Hepatocyte (in vitro differentiated cells): Measurements from ENCODE around the gene KMO. TPM values are rescaled to one million over a fixed set of nuclear protein-coding genes. Genes with fewer than 3 reads are reported as not detected.

Experiments used
- DNase-seq: peaks from one replicate; pipeline ENCODE4 v3.0.0-alpha.2; 2016; ENCODE audit warnings: low spot score
- H2AFZ ChIP-seq: fragments of 200-600 bp; sonication (generic); 2 replicates; pipeline ENCODE4 v1.6.0; 2016; ENCODE audit warnings: antibody characterized with exemption, mild to moderate bottlenecking
- H3K27ac ChIP-seq: fragments of 200-600 bp; sonication (generic); 2 replicates; pipeline ENCODE4 v1.5.1; 2016; ENCODE audit warnings: mild to moderate bottlenecking
- H3K27me3 ChIP-seq: fragments of 200-600 bp; sonication (generic); 2 replicates; pipeline ENCODE4 v1.6.1; 2016
- H3K36me3 ChIP-seq: fragments of 200-600 bp; sonication (generic); replicated peaks from 2 replicates; pipeline ENCODE4 v1.5.1; 2016; ENCODE audit warnings: low read depth; ENCODE audit not compliant: insufficient read depth
- H3K4me1 ChIP-seq: fragments of 200-600 bp; sonication (generic); 2 replicates; pipeline ENCODE4 v1.5.1; 2016; ENCODE audit warnings: mild to moderate bottlenecking, moderate library complexity; ENCODE audit not compliant: insufficient read depth
- H3K4me2 ChIP-seq: fragments of 200-600 bp; sonication (generic); 2 replicates; pipeline ENCODE4 v1.6.0; 2016
- H3K4me3 ChIP-seq: fragments of 200-600 bp; sonication (generic); 2 replicates; pipeline ENCODE4 v1.5.1; 2016; ENCODE audit warnings: mild to moderate bottlenecking
- H3K79me2 ChIP-seq: fragments of 200-600 bp; sonication (generic); 2 replicates; pipeline ENCODE4 v1.6.0; 2017; ENCODE audit warnings: mild to moderate bottlenecking
- H3K9me2 ChIP-seq: fragments of 200-600 bp; sonication (generic); replicated peaks from 2 replicates; pipeline ENCODE4 v1.6.0; 2017; ENCODE audit warnings: mild to moderate bottlenecking; ENCODE audit not compliant: insufficient read depth
- H3K9me3 ChIP-seq: fragments of 200-600 bp; sonication (generic); 2 replicates; pipeline ENCODE4 v1.5.1; 2016; ENCODE audit warnings: low read depth, mild to moderate bottlenecking
- H4K20me1 ChIP-seq: fragments of 200-600 bp; sonication (generic); 2 replicates; pipeline ENCODE4 v1.6.0; 2016; ENCODE audit warnings: mild to moderate bottlenecking; ENCODE audit not compliant: insufficient read depth, poor library complexity, severe bottlenecking
- EZH2 ChIP-seq: fragments of 200-600 bp; sonication (generic); IDR thresholded peaks from 2 replicates; pipeline ENCODE4 v1.6.1; 2016; ENCODE audit warnings: antibody characterized with exemption, mild to moderate bottlenecking, borderline replicate concordance
- EZH2phosphoT487 ChIP-seq: fragments of 200-600 bp; sonication (generic); IDR thresholded peaks from one replicate; pipeline ENCODE4 v1.6.1; 2018; ENCODE audit warnings: antibody characterized with exemption, mild to moderate bottlenecking, low read depth, moderate library complexity; ENCODE audit not compliant: unreplicated experiment, severe bottlenecking
- WGBS: methylation state at CpG from one replicate; pipeline ENCODE4 v1.1.6; 2016; ENCODE audit warnings: low lambda C conversion rate; ENCODE audit errors: missing lambda C conversion rate; 5-methylcytosine and 5-hydroxymethylcytosine counted together
- polyA plus RNA-seq: library from polyadenylated mRNA; unstranded; fragments of >200 nt; fragmentation: Nextera tagmentation; extraction: Ambion mirVana; gene quantifications from 2 replicates; pipeline ENCODE4 v1.2.1, GENCODE V29; 2016
- total RNA-seq: library from RNA; depleted of rRNA; stranded (reverse); fragments of >200 nt; gene quantifications from 2 replicates; pipeline ENCODE4 v1.2.3, GENCODE V29; 2014
- TF ChIP-seq, protein P1 (sequence below): fragments of 200-600 bp; sonication (generic); IDR thresholded peaks from 2 replicates; pipeline ENCODE4 v1.5.1; 2016; ENCODE audit warnings: antibody characterized with exemption, mild to moderate bottlenecking; ENCODE audit not compliant: poor library complexity

Gene KMO
- total and polyA plus RNA-seq, 2 experiments from 2014 or later: 1.4 to 2.8 TPM

DNA sequence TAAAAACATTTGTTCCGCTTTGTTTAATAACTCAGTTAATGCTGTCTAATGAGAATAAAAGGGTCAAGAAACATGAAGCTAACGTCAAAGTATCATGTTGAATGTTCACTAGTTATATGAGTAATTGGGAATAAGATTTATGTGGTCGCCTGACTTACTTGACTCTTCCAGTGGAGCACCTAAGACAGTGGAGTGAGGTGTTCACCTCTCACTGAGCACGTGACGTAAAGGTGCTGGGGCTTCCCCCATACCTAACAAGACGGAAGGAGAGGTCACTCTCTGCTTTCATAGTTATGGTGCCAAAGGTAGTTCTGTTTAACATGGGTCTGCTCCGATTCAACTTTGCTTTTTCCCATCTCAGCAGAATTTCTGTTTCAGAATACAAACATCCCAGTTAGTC lies 686 bp downstream of the KMO start:
- no peak overlapping the region for H2AFZ ChIP-seq
- no peaks in the 10 kb centered on the region for H3K36me3 ChIP-seq
- TF ChIP-seq, protein P1, sequence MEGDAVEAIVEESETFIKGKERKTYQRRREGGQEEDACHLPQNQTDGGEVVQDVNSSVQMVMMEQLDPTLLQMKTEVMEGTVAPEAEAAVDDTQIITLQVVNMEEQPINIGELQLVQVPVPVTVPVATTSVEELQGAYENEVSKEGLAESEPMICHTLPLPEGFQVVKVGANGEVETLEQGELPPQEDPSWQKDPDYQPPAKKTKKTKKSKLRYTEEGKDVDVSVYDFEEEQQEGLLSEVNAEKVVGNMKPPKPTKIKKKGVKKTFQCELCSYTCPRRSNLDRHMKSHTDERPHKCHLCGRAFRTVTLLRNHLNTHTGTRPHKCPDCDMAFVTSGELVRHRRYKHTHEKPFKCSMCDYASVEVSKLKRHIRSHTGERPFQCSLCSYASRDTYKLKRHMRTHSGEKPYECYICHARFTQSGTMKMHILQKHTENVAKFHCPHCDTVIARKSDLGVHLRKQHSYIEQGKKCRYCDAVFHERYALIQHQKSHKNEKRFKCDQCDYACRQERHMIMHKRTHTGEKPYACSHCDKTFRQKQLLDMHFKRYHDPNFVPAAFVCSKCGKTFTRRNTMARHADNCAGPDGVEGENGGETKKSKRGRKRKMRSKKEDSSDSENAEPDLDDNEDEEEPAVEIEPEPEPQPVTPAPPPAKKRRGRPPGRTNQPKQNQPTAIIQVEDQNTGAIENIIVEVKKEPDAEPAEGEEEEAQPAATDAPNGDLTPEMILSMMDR: no peak
- H3K9me2 ChIP-seq: no peaks in the 10 kb centered on the region
- no peaks in the 10 kb centered on the region for H3K79me2 ChIP-seq
- peaks cover 5% of the 10 kb centered on the region for H3K4me1 ChIP-seq
- no peak overlapping the region for H3K4me3 ChIP-seq
- H3K27me3 ChIP-seq: peaks cover 3% of the 10 kb centered on the region
- WGBS: 87% methylated on average over 7 of the region's 7 CpGs
- H4K20me1 ChIP-seq: no peaks in the 10 kb centered on the region
- no peak overlapping the region for H3K27ac ChIP-seq
- H3K4me2 ChIP-seq: peak overlapping the region; percentile 71
- peak; percentile 23 for DNase-seq
- H3K9me3 ChIP-seq: no peaks in the 10 kb centered on the region

DNA sequence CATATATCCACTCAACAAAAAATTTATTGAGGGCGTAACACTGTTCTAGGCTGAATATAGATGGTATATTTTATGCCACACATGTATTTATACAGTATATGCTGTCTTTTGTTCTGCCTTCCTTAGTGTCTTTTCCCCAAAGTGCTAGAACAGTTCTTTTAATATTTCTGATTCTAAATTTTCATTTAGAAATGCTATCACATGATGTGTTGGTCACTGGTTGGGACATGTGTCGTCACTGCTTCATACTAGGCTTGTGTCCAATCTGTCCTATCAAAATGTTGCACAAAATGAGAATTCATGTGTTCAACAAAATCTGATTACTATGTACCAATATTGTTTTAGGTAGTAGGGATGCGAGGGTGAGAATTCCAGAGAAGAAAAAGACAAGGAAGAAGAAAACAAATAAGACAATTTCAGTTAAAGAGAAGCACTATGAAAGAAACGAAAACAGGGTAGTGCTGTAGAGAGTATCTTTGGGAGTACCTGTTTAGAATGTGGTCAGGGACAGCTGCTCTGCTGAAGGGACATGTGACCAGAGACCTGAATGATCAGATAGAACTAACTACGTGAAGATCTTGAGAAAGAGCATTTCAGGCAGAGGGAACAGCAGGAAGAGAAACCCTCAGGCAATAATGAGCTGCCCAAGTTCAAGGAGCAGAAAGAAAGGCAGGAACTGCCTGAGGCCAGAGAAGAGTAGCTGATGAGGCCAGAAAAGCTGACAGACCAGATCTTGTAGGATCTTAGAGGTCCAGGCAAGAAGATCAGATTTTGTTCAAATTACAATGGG lies 1.3 kb downstream of the KMO start:
- Histone ChIP-seq H2AFZ (no peak overlapping the region), H3K79me2 (no peaks in the 10 kb centered on the region), H3K27me3 (peaks cover 3% of the 10 kb centered on the region), H3K27ac (no peak overlapping the region), H4K20me1 (no peaks in the 10 kb centered on the region), H3K9me2 (no peaks in the 10 kb centered on the region), H3K36me3 (no peaks in the 10 kb centered on the region), H3K9me3 (no peaks in the 10 kb centered on the region), H3K4me2 (no peak overlapping the region), H3K4me3 (no peak overlapping the region), H3K4me1 (peaks cover 5% of the 10 kb centered on the region)
- 73% methylated on average over 5 of the region's 5 CpGs for WGBS
- no peak for TF ChIP-seq EZH2phosphoT487
- TF ChIP-seq EZH2: no peak
- TF ChIP-seq, protein P1: no peak
- no peak for DNase-seq

DNA sequence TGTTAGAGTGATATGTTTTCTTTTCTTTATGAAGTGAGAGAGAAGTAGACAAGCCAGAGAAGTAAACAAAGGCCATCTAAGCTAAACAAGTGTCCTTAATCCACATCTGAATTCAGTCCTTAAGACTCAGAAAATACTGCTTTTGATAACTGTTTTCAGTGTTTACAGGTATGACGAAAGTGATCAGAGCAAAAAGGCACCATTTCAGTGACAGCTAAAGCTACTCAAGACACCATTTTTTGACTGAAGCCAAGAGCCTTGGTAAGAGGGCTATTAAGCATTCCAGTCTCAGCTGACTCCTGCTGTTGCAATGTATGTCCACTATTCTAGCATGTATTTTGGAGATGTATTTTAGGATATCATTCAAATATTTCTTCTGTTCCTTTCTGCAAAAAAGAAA lies 4.1 kb downstream of the KMO start:
- Histone ChIP-seq H3K4me2 (no peak overlapping the region), H3K27me3 (peaks cover 3% of the 10 kb centered on the region), H2AFZ (no peak overlapping the region), H3K27ac (no peak overlapping the region), H3K36me3 (no peaks in the 10 kb centered on the region), H3K79me2 (no peaks in the 10 kb centered on the region), H4K20me1 (no peaks in the 10 kb centered on the region), H3K9me2 (no peaks in the 10 kb centered on the region), H3K4me3 (no peak overlapping the region), H3K9me3 (no peaks in the 10 kb centered on the region), H3K4me1 (peaks cover 5% of the 10 kb centered on the region)
- TF ChIP-seq, protein P1: no peak
- TF ChIP-seq EZH2 (no peak), EZH2phosphoT487 (no peak)
- DNase-seq: no peak
- WGBS: 65% methylated on average over 1 of the region's 1 CpG
